Vagina (tissue), 2 donors: Measurements from ENCODE around the gene TMEM140.

Experiments
- CTCF ChIP-seq, 3 experiments: fragments of 450-650 bp in 2 of 3; fragments of 200-600 bp in 1 of 3; sonication (generic) in 1 of 3; IDR thresholded peaks; one replicate each; pipeline ENCODE4 v1.5.1; 2017 to 2019; ENCODE audit warnings: antibody characterized with exemption in 3 of 3, mild to moderate bottlenecking in 2 of 3, moderate library complexity in 2 of 3
- POLR2A ChIP-seq, 2 donors: fragments of 450-650 bp; IDR thresholded peaks; one replicate each; pipeline ENCODE4 v1.6.1; 2017; ENCODE audit warnings: antibody characterized with exemption in 2 of 2, mild to moderate bottlenecking in 2 of 2, moderate library complexity in 2 of 2

GRCh38 chr7:135151132-135151531 lies 3.3 kb downstream of the TMEM140 start:
- TF ChIP-seq CTCF (IDR thresholded peaks at IDR 0.05) (no peak), POLR2A (IDR thresholded peaks at IDR 0.05) (peak in 1 of 2 donors; percentile 12)
